Astrocyte (in vitro differentiated cells and primary cell): Measurements from ENCODE around the gene COP1.

Source experiments
- CTCF ChIP-seq: IDR thresholded peaks from 2 replicates; pipeline ENCODE4 v1.5.1; 2011; ENCODE audit warnings: low read depth, mild to moderate bottlenecking, inconsistent platforms, low read length, moderate library complexity; ENCODE audit not compliant: insufficient read depth
- EZH2 ChIP-seq: IDR thresholded peaks from 2 replicates; pipeline ENCODE4 v1.6.1; 2012; ENCODE audit warnings: mild to moderate bottlenecking, low read length, inconsistent platforms; ENCODE audit not compliant: insufficient read depth

GRCh38 chr1:176055398-176055797 is 151.7 kb downstream of the COP1 start:
- no peak for TF ChIP-seq EZH2
- TF ChIP-seq CTCF = no peak
